Measurements from ENCODE around the gene CATSPERD. TPM values are rescaled to one million over a fixed set of nuclear protein-coding genes. Genes with fewer than 3 reads are reported as not detected.

The CATSPERD gene
- polyA plus RNA-seq, 2 of the 4 experiments (the other 2 are of a cell fraction) = 0.03 TPM; not detected in 1

GRCh38 chr19:5814123-5814851 lies 93.8 kb downstream of the CATSPERD start:
- ATAC-seq (peak in 1 of 2 experiments; percentile 26; a peak in 1 of 6 replicates), DNase-seq (ENCODE audit: low read depth in 1 of 2, low spot score in 1 of 2) (no peak), FAIRE-seq (no peak)
- Histone ChIP-seq H3K4me1 (no peaks in the 10 kb centered on the region), H3K4me3 (no peak overlapping the region), H3K27ac (no peak overlapping the region), H3K9me3 (no peaks in the 10 kb centered on the region), H3K4me2 (no peak overlapping the region)
- POLR2A ChIA-PET = interaction anchor here (1.5 kb wide), 1 partner anchor 14 kb away, joined by 3 read pairs; no protein-coding TSS in a partner anchor
- CTCF ChIA-PET = interaction anchor here (1.9 to 4.2 kb wide), 2 partner anchors 9 to 11 kb away, joined by 11 to 31 read pairs; no protein-coding TSS in a partner anchor
- 56% methylated on average over 9 of the region's 9 CpGs for WGBS (ENCODE audit: missing lambda C conversion rate)
- TF ChIP-seq REST (IDR thresholded peaks at IDR 0.05) = no peak
- no peak for TF ChIP-seq MAX (IDR thresholded peaks at IDR 0.05)
- no peak for TF ChIP-seq FOSB (CRISPR knock-in tag; IDR thresholded peaks at IDR 0.05)
- no peak for TF ChIP-seq HEYL (CRISPR knock-in tag; IDR thresholded peaks at IDR 0.05)
- no peak for TF ChIP-seq ZNF302 (CRISPR knock-in tag; IDR thresholded peaks at IDR 0.05)
- no peak for TF ChIP-seq BHLHE40 (IDR thresholded peaks at IDR 0.05; ENCODE audit: low read depth, low read length)
- no peak for TF ChIP-seq CBX8 (IDR thresholded peaks at IDR 0.05)
- TF ChIP-seq KDM1A (IDR thresholded peaks at IDR 0.05; ENCODE audit: low read depth) = no peak
- no peak for TF ChIP-seq CTCF (IDR thresholded peaks at IDR 0.05)
- TF ChIP-seq NFE2L2 (conservative IDR thresholded peaks at IDR 0.05; ENCODE audit: low read length) = no peak
- no peak for TF ChIP-seq SREBF2 (IDR thresholded peaks at IDR 0.05)
- TF ChIP-seq TP53 (CRISPR knock-in tag; IDR thresholded peaks at IDR 0.05) = no peak
- TF ChIP-seq ELK1 (IDR thresholded peaks at IDR 0.05; ENCODE audit: low read depth, low read length) = no peak
- no peak for TF ChIP-seq RNF2 (IDR thresholded peaks at IDR 0.05; ENCODE audit: borderline replicate concordance, low read depth)

GRCh38 chr19:5814852-5815246 lies 94.4 kb downstream of the CATSPERD start:
- FAIRE-seq (no peak), DNase-seq (ENCODE audit: low read depth in 1 of 2, low spot score in 1 of 2) (no peak), ATAC-seq (peak; percentile 44 to 59; a peak in 5 of 6 replicates)
- no peak overlapping the region for H3K27ac ChIP-seq
- CTCF ChIA-PET = interaction anchor here (1.9 to 4.2 kb wide), 2 partner anchors 9 to 11 kb away, joined by 11 to 31 read pairs; no protein-coding TSS in a partner anchor
- no peaks in the 10 kb centered on the region for H3K4me1 ChIP-seq
- POLR2A ChIA-PET = no interaction called here
- TF ChIP-seq CBX8 (IDR thresholded peaks at IDR 0.05) (no peak), CHD2 (IDR thresholded peaks at IDR 0.05; ENCODE audit: low read length, partially characterized antibody) (no peak), EHMT2 (IDR thresholded peaks at IDR 0.05; ENCODE audit: low read depth) (no peak), SMC3 (IDR thresholded peaks at IDR 0.05) (no peak), ZFP36 (IDR thresholded peaks at IDR 0.05; ENCODE audit: borderline replicate concordance, partially characterized antibody) (no peak), RFX5 (IDR thresholded peaks at IDR 0.05) (no peak)
- WGBS (ENCODE audit: missing lambda C conversion rate) = 54% methylated on average over 8 of the region's 11 CpGs
- no peak overlapping the region for H3K4me3 ChIP-seq
- H3K9me3 ChIP-seq = no peaks in the 10 kb centered on the region
- no peak overlapping the region for H3K4me2 ChIP-seq

Measured in A549 (cell line).